GM12878 (cell line): ENCODE data around the gene WNT9B.

Experiments used
- EZH2 ChIP-seq: IDR thresholded peaks from 2 replicates; pipeline ENCODE4 v1.6.1; 2012; ENCODE audit warnings: low read depth, mild to moderate bottlenecking, control low read depth, inconsistent platforms, low read length, borderline replicate concordance; ENCODE audit not compliant: control insufficient read depth
- IRF4 ChIP-seq: IDR thresholded peaks from 2 replicates; pipeline ENCODE4 v1.6.1; 2011; ENCODE audit warnings: low read depth, low read length
- NFYB ChIP-seq: IDR thresholded peaks from 2 replicates; pipeline ENCODE4 v1.6.1; 2011; ENCODE audit warnings: low read depth, mild to moderate bottlenecking, low read length, improper control_type of control experiment, moderate library complexity; ENCODE audit not compliant: insufficient read depth
- POLR2A ChIP-seq: IDR thresholded peaks from 2 replicates; pipeline ENCODE4 v1.6.1; 2011; ENCODE audit warnings: low read depth, mild to moderate bottlenecking, low read length
- SP1 ChIP-seq: IDR thresholded peaks from one replicate; pipeline ENCODE4 v1.6.1; 2011; ENCODE audit warnings: low read depth, low read length
- TF ChIP-seq, protein P1 (sequence below): IDR thresholded peaks from 2 replicates; pipeline ENCODE4 v1.6.1; 2011; ENCODE audit warnings: low read depth, low read length, improper control_type of control experiment, borderline replicate concordance
- TF ChIP-seq, protein P2 (sequence below), 3 experiments: IDR thresholded peaks in 2 of 3; conservative IDR thresholded peaks in 1 of 3; 2 replicates each; pipeline ENCODE4 v1.5.1; 2011; ENCODE audit warnings: low read depth in 3 of 3, low read length in 3 of 3, mild to moderate bottlenecking in 3 of 3, control low read depth in 2 of 3, moderate library complexity in 2 of 3, inconsistent platforms in 1 of 3, mixed read lengths in 1 of 3; ENCODE audit not compliant: control insufficient read depth in 2 of 3, insufficient read depth in 1 of 3; ENCODE audit errors: extremely low read depth in 1 of 3

DNA sequence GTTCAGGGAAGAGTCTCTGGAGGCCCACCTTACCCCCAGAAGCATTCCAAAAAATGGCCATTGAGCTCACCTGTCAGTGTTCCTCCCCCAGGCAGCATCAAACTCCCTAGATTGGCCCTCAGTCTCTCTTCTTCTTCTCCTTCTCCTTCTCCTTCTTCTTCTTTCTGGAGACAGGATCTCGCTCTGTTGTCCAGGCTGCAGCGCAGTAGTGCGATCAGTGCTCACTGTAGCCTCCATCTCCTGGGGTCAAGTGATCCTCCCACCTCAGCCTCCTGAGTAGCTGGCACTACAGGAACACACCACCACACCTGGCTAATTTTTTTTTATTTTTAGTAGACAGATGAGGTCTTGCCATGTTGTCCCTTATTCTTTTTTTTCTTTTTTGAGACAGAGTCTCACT is 16.5 kb upstream of the WNT9B start:
- TF ChIP-seq, protein P1, sequence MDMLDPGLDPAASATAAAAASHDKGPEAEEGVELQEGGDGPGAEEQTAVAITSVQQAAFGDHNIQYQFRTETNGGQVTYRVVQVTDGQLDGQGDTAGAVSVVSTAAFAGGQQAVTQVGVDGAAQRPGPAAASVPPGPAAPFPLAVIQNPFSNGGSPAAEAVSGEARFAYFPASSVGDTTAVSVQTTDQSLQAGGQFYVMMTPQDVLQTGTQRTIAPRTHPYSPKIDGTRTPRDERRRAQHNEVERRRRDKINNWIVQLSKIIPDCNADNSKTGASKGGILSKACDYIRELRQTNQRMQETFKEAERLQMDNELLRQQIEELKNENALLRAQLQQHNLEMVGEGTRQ, result no peak
- TF ChIP-seq SP1, result no peak
- TF ChIP-seq, protein P2, sequence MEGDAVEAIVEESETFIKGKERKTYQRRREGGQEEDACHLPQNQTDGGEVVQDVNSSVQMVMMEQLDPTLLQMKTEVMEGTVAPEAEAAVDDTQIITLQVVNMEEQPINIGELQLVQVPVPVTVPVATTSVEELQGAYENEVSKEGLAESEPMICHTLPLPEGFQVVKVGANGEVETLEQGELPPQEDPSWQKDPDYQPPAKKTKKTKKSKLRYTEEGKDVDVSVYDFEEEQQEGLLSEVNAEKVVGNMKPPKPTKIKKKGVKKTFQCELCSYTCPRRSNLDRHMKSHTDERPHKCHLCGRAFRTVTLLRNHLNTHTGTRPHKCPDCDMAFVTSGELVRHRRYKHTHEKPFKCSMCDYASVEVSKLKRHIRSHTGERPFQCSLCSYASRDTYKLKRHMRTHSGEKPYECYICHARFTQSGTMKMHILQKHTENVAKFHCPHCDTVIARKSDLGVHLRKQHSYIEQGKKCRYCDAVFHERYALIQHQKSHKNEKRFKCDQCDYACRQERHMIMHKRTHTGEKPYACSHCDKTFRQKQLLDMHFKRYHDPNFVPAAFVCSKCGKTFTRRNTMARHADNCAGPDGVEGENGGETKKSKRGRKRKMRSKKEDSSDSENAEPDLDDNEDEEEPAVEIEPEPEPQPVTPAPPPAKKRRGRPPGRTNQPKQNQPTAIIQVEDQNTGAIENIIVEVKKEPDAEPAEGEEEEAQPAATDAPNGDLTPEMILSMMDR (IDR thresholded peaks at IDR 0.05 in 2 of 3, conservative IDR thresholded peaks at IDR 0.05 in 1 of 3; ENCODE audit: control insufficient read depth in 2 of 3, extremely low read depth in 1 of 3, insufficient read depth in 1 of 3, low read depth in 3 of 3, low read length in 3 of 3), result no peak
- no peak for TF ChIP-seq EZH2
- no peak for TF ChIP-seq IRF4
- no peak for TF ChIP-seq NFYB
- no peak for TF ChIP-seq POLR2A
